Neural progenitor cell (in vitro differentiated cells): ENCODE measurements around the gene PRKAG2. TPM values are rescaled to one million over a fixed set of nuclear protein-coding genes. Genes with fewer than 3 reads are reported as not detected.

Experiments
- DNase-seq: peaks from one replicate; pipeline ENCODE4 v3.0.0-alpha.2; 2016; ENCODE audit warnings: low spot score
- H2AFZ ChIP-seq: fragments of 200-600 bp; sonication (generic); replicated peaks from 2 replicates; pipeline ENCODE4 v1.6.1; 2016; ENCODE audit warnings: antibody characterized with exemption
- H3F3A ChIP-seq: fragments of 200-600 bp; sonication (generic); 2 replicates; pipeline ENCODE4 v1.6.1; 2016; ENCODE audit warnings: antibody characterized with exemption, low read depth
- H3K27ac ChIP-seq: fragments of 200-600 bp; sonication (generic); 2 replicates; pipeline ENCODE4 v1.5.1; 2016; ENCODE audit warnings: mild to moderate bottlenecking
- H3K27me3 ChIP-seq: fragments of 200-600 bp; sonication (generic); 2 replicates; pipeline ENCODE4 v1.6.1; 2016; ENCODE audit warnings: mild to moderate bottlenecking, moderate library complexity
- H3K36me3 ChIP-seq: fragments of 200-600 bp; sonication (generic); 2 replicates; pipeline ENCODE4 v1.5.1; 2016
- H3K4me1 ChIP-seq: fragments of 200-600 bp; sonication (generic); 2 replicates; pipeline ENCODE4 v1.6.1; 2016; ENCODE audit warnings: mixed run types
- H3K4me2 ChIP-seq: fragments of 200-600 bp; sonication (generic); 2 replicates; pipeline ENCODE4 v1.6.1; 2016
- H3K4me3 ChIP-seq: fragments of 200-600 bp; sonication (generic); 2 replicates; pipeline ENCODE4 v1.5.1; 2016
- H3K79me2 ChIP-seq: fragments of 200-600 bp; sonication (generic); 2 replicates; pipeline ENCODE4 v1.6.1; 2016; ENCODE audit warnings: low read depth
- H3K9ac ChIP-seq: fragments of 200-600 bp; sonication (generic); 2 replicates; pipeline ENCODE4 v1.6.1; 2016
- H3K9me3 ChIP-seq: fragments of 200-600 bp; sonication (generic); 2 replicates; pipeline ENCODE4 v1.5.1; 2016; ENCODE audit warnings: low read depth
- H4K20me1 ChIP-seq: fragments of 200-600 bp; sonication (generic); 2 replicates; pipeline ENCODE4 v1.6.1; 2016; ENCODE audit warnings: low read depth
- H3K27ac Mint-ChIP-seq: 3 replicates; pipeline ENCODE4 v1.8.0; 2021; ENCODE audit warnings: mixed read lengths
- H3K27me3 Mint-ChIP-seq: 2 replicates; pipeline ENCODE4 v1.8.0; 2022; ENCODE audit warnings: low read depth, mild to moderate bottlenecking, inconsistent platforms, moderate library complexity, mixed read lengths; ENCODE audit not compliant: insufficient read depth
- H3K36me3 Mint-ChIP-seq: 3 replicates; pipeline ENCODE4 v1.8.0; 2021; ENCODE audit warnings: mixed read lengths
- H3K4me1 Mint-ChIP-seq: 3 replicates; pipeline ENCODE4 v1.8.0; 2021; ENCODE audit warnings: mixed read lengths
- H3K4me3 Mint-ChIP-seq: 3 replicates; pipeline ENCODE4 v1.8.0; 2021; ENCODE audit warnings: mild to moderate bottlenecking, moderate library complexity, mixed read lengths
- H3K9me3 Mint-ChIP-seq: 3 replicates; pipeline ENCODE4 v1.8.0; 2020; ENCODE audit warnings: mixed read lengths
- CTCF ChIP-seq: fragments of 200-600 bp; sonication (generic); IDR thresholded peaks from 2 replicates; pipeline ENCODE4 v1.5.1; 2017; ENCODE audit warnings: antibody characterized with exemption, mild to moderate bottlenecking
- EZH2 ChIP-seq: fragments of 200-600 bp; sonication (generic); IDR thresholded peaks from 2 replicates; pipeline ENCODE4 v1.6.1; 2017; ENCODE audit warnings: antibody characterized with exemption, mild to moderate bottlenecking, moderate library complexity
- EZH2phosphoT487 ChIP-seq: fragments of 200-600 bp; sonication (generic); IDR thresholded peaks from 2 replicates; pipeline ENCODE4 v1.6.1; 2017; ENCODE audit warnings: antibody characterized with exemption
- total RNA-seq: library from RNA; depleted of rRNA; stranded (reverse); fragments of >200 nt; gene quantifications from 2 replicates; pipeline ENCODE4 v1.2.3, GENCODE V29; 2015; ENCODE audit warnings: low replicate concordance

The PRKAG2 gene
- total RNA-seq, 1 donor from 2014 or later = 11.4 TPM

GRCh38 chr7:151849008-151849878 lies 27.7 kb downstream of the PRKAG2 start:
- Histone ChIP-seq H3K27ac (no peak overlapping the region), H4K20me1 (no peaks in the 10 kb centered on the region), H3K4me2 (no peak overlapping the region), H3K9ac (no peak overlapping the region), H2AFZ (no peak overlapping the region), H3K36me3 (no peaks in the 10 kb centered on the region), H3K4me1 (no peaks in the 10 kb centered on the region), H3K9me3 (no peaks in the 10 kb centered on the region), H3K4me3 (no peak overlapping the region), H3K79me2 (no peaks in the 10 kb centered on the region), H3F3A (no peaks in the 10 kb centered on the region), H3K27me3 (no peaks in the 10 kb centered on the region)
- no peak for TF ChIP-seq CTCF
- no peak for TF ChIP-seq EZH2
- TF ChIP-seq EZH2phosphoT487 = no peak
- peaks cover 10% of the 10 kb centered on the region for H3K4me1 Mint-ChIP-seq
- H3K4me3 Mint-ChIP-seq = no peak overlapping the region
- no peaks in the 10 kb centered on the region for H3K9me3 Mint-ChIP-seq
- no peak overlapping the region for H3K27ac Mint-ChIP-seq
- no peak for DNase-seq
- H3K27me3 Mint-ChIP-seq = peaks cover 12% of the 10 kb centered on the region
- H3K36me3 Mint-ChIP-seq = no peaks in the 10 kb centered on the region

- Mint-ChIP-seq H3K36me3 (no peaks in the 10 kb centered on the region), H3K27ac (no peak overlapping the region), H3K27me3 (peaks cover 8% of the 10 kb centered on the region), H3K4me1 (peaks cover 8% of the 10 kb centered on the region), H3K4me3 (no peak overlapping the region), H3K9me3 (no peaks in the 10 kb centered on the region)
- H3K4me2 ChIP-seq = no peak overlapping the region
- no peak overlapping the region for H3K27ac ChIP-seq
- H3K9ac ChIP-seq = no peak overlapping the region
- no peaks in the 10 kb centered on the region for H3K36me3 ChIP-seq
- DNase-seq = no peak
- H3K9me3 ChIP-seq = no peaks in the 10 kb centered on the region
- no peaks in the 10 kb centered on the region for H3F3A ChIP-seq
- H2AFZ ChIP-seq = no peak overlapping the region
- H3K4me1 ChIP-seq = no peaks in the 10 kb centered on the region
- H4K20me1 ChIP-seq = no peaks in the 10 kb centered on the region
- TF ChIP-seq CTCF (no peak), EZH2 (no peak), EZH2phosphoT487 (no peak)
- no peaks in the 10 kb centered on the region for H3K79me2 ChIP-seq
- H3K4me3 ChIP-seq = no peak overlapping the region
- H3K27me3 ChIP-seq = no peaks in the 10 kb centered on the region
These were observed 29.2 kb downstream of the PRKAG2 start for GRCh38 chr7:151847681-151848081.

- H3K27me3 ChIP-seq = no peaks in the 10 kb centered on the region
- H3K4me1 ChIP-seq = no peaks in the 10 kb centered on the region
- no peak for DNase-seq
- H3K4me3 ChIP-seq = no peak overlapping the region
- H3K79me2 ChIP-seq = no peaks in the 10 kb centered on the region
- H3K9me3 Mint-ChIP-seq = no peaks in the 10 kb centered on the region
- H3K27ac Mint-ChIP-seq = no peak overlapping the region
- TF ChIP-seq EZH2 (no peak), CTCF (no peak), EZH2phosphoT487 (no peak)
- H2AFZ ChIP-seq = no peak overlapping the region
- H3K4me3 Mint-ChIP-seq = no peak overlapping the region
- no peaks in the 10 kb centered on the region for H3K9me3 ChIP-seq
- H4K20me1 ChIP-seq = no peaks in the 10 kb centered on the region
- no peaks in the 10 kb centered on the region for H3F3A ChIP-seq
- H3K27ac ChIP-seq = no peak overlapping the region
- no peak overlapping the region for H3K4me2 ChIP-seq
- H3K9ac ChIP-seq = no peak overlapping the region
- peaks cover 7% of the 10 kb centered on the region for H3K27me3 Mint-ChIP-seq
- H3K4me1 Mint-ChIP-seq = peaks cover 8% of the 10 kb centered on the region
- H3K36me3 ChIP-seq = no peaks in the 10 kb centered on the region
- no peaks in the 10 kb centered on the region for H3K36me3 Mint-ChIP-seq
These were observed 29.8 kb downstream of the PRKAG2 start for GRCh38 chr7:151847136-151847535.
